IMR-90 (cell line): ENCODE data around the gene CFAP90. TPM values are rescaled to one million over a fixed set of nuclear protein-coding genes. Genes with fewer than 3 reads are reported as not detected.

Experiments used
- ATAC-seq: fragments of 200-7000 bp; cut with Tn5 transposase; 2 replicates; pipeline ENCODE4 v1.9.1; 2020; ENCODE audit warnings: low read depth, mild to moderate bottlenecking, moderate library complexity
- BruUV-seq: library from RNA; stranded (reverse); fragments of 400-500 nt; replicated peaks from 2 replicates; lab custom pipeline; 2021; lab: Mats Ljungman, UMichigan
- CTCF ChIA-PET: fragments of 300-600 bp; formaldehyde crosslinking; extraction: SDS; loops from one replicate; lab custom pipeline; 2021; ENCODE audit warnings: antibody characterized with exemption; lab: Yijun Ruan, JAX
- POLR2A ChIA-PET: fragments of 300-600 bp; sonication (Branson Sonifier 250); formaldehyde crosslinking; loops from one replicate; lab custom pipeline; 2022; ENCODE audit warnings: antibody characterized with exemption; ENCODE audit not compliant: unreplicated experiment; lab: Charles Lee
- DNase-seq: peaks from one replicate; pipeline ENCODE4 v3.0.0; 2013
- H2AFZ ChIP-seq: replicated peaks from 2 replicates; pipeline ENCODE3; 2013; ENCODE audit warnings: low read length, mild to moderate bottlenecking; ENCODE audit not compliant: poor library complexity
- H2AK5ac ChIP-seq: 2 replicates; pipeline ENCODE4 v1.6.1; 2013; ENCODE audit warnings: low read depth, low read length, inconsistent platforms
- H2AK9ac ChIP-seq: replicated peaks from 2 replicates; pipeline ENCODE3; 2013; ENCODE audit warnings: mild to moderate bottlenecking, low read depth, low read length, moderate library complexity; ENCODE audit not compliant: poor library complexity
- H2BK120ac ChIP-seq: 2 replicates; pipeline ENCODE4 v1.6.1; 2013; ENCODE audit warnings: low read depth, low read length, inconsistent platforms
- H2BK15ac ChIP-seq: 3 replicates; pipeline ENCODE4 v1.6.1; 2013; ENCODE audit warnings: low read depth, low read length, inconsistent platforms
- H2BK20ac ChIP-seq: 2 replicates; pipeline ENCODE4 v1.6.1; 2013; ENCODE audit warnings: low read depth, mild to moderate bottlenecking, inconsistent platforms, low read length, moderate library complexity
- H2BK5ac ChIP-seq: 2 replicates; pipeline ENCODE4 v1.6.1; 2013; ENCODE audit warnings: mild to moderate bottlenecking, low read depth, low read length, inconsistent platforms; ENCODE audit not compliant: poor library complexity, severe bottlenecking
- H3K14ac ChIP-seq: replicated peaks from 2 replicates; pipeline ENCODE4 v1.6.1; 2013; ENCODE audit warnings: low read depth, low read length, inconsistent platforms
- H3K18ac ChIP-seq: 2 replicates; pipeline ENCODE4 v1.6.1; 2013; ENCODE audit warnings: low read depth, low read length, control low read depth
- H3K23ac ChIP-seq: 2 replicates; pipeline ENCODE4 v1.6.1; 2013; ENCODE audit warnings: low read depth, low read length, inconsistent platforms
- H3K27ac ChIP-seq: 2 replicates; pipeline ENCODE4 v1.5.1; 2013; ENCODE audit warnings: mild to moderate bottlenecking, control low read depth, low read length; ENCODE audit not compliant: insufficient read depth
- H3K27me3 ChIP-seq: 2 replicates; pipeline ENCODE4 v1.6.1; 2013; ENCODE audit warnings: low read length; ENCODE audit not compliant: control insufficient read depth, insufficient read depth
- H3K36me3 ChIP-seq: 2 replicates; pipeline ENCODE4 v1.6.1; 2013; ENCODE audit warnings: low read length, mixed read lengths; ENCODE audit not compliant: control insufficient read depth, insufficient read depth
- H3K4ac ChIP-seq: 2 replicates; pipeline ENCODE4 v1.6.1; 2013; ENCODE audit warnings: low read depth, low read length, inconsistent platforms
- H3K4me1 ChIP-seq: 2 replicates; pipeline ENCODE4 v1.6.1; 2013; ENCODE audit warnings: low read length, mixed read lengths; ENCODE audit not compliant: control insufficient read depth, insufficient read depth
- H3K4me2 ChIP-seq: 2 replicates; pipeline ENCODE4 v1.6.1; 2013; ENCODE audit warnings: low read depth, mild to moderate bottlenecking, control low read depth, low read length, moderate library complexity
- H3K4me3 ChIP-seq: 2 replicates; pipeline ENCODE4 v1.5.1; 2013; ENCODE audit warnings: low read depth, mild to moderate bottlenecking, control low read depth, low read length, moderate library complexity; ENCODE audit not compliant: insufficient read depth
- H3K56ac ChIP-seq: 2 replicates; pipeline ENCODE4 v1.6.1; 2013; ENCODE audit warnings: low read length, inconsistent platforms; ENCODE audit not compliant: insufficient read depth; ENCODE audit errors: extremely low read depth
- H3K79me1 ChIP-seq, 2 experiments: 2 replicates each; pipeline ENCODE4 v1.6.1; 2013; ENCODE audit warnings: low read length in 2 of 2, inconsistent platforms in 1 of 2, low read depth in 1 of 2
- H3K9ac ChIP-seq: 2 replicates; pipeline ENCODE4 v1.6.1; 2013; ENCODE audit warnings: low read depth, low read length, control low read depth
- H3K9me1 ChIP-seq: 2 replicates; pipeline ENCODE4 v1.6.1; 2013; ENCODE audit warnings: low read length, inconsistent platforms; ENCODE audit not compliant: insufficient read depth
- H3K9me3 ChIP-seq: 2 replicates; pipeline ENCODE4 v1.6.1; 2013; ENCODE audit warnings: low read length; ENCODE audit not compliant: control insufficient read depth, insufficient read depth
- H4K20me1 ChIP-seq: 2 replicates; pipeline ENCODE4 v1.6.1; 2013; ENCODE audit warnings: low read length, inconsistent platforms; ENCODE audit not compliant: insufficient read depth
- H4K5ac ChIP-seq: 2 replicates; pipeline ENCODE4 v1.6.1; 2013; ENCODE audit warnings: mild to moderate bottlenecking, low read depth, low read length, control low read depth
- H4K8ac ChIP-seq, 2 experiments: 2 replicates each; pipeline ENCODE4 v1.6.1; 2013; ENCODE audit warnings: low read depth in 2 of 2, low read length in 2 of 2, control low read depth in 1 of 2, inconsistent platforms in 1 of 2
- H4K91ac ChIP-seq: 2 replicates; pipeline ENCODE4 v1.6.1; 2013; ENCODE audit warnings: low read depth, low read length, inconsistent platforms; ENCODE audit not compliant: insufficient read depth
- CEBPB ChIP-seq: IDR thresholded peaks from 2 replicates; pipeline ENCODE4 v1.6.1; 2012; ENCODE audit warnings: low read depth, low read length, improper control_type of control experiment
- CHD1 ChIP-seq: IDR thresholded peaks from 2 replicates; pipeline ENCODE4 v1.6.1; 2012; ENCODE audit warnings: low read depth, low read length, improper control_type of control experiment
- CTCF ChIP-seq: conservative IDR thresholded peaks from 2 replicates; pipeline ENCODE4 v1.5.1; 2012; ENCODE audit warnings: mild to moderate bottlenecking, low read depth, low read length, improper control_type of control experiment
- MAZ ChIP-seq: IDR thresholded peaks from 2 replicates; pipeline ENCODE4 v1.6.1; 2012; ENCODE audit warnings: low read depth, mild to moderate bottlenecking, low read length, improper control_type of control experiment, moderate library complexity, borderline replicate concordance
- NFE2L2 ChIP-seq: fragments of 150-350 bp; IDR thresholded peaks from 2 replicates; pipeline ENCODE4 v1.6.1; 2016; ENCODE audit warnings: low read depth, mild to moderate bottlenecking, low read length
- POLR2A ChIP-seq: IDR thresholded peaks from 2 replicates; pipeline ENCODE4 v1.6.1; 2012; ENCODE audit warnings: mild to moderate bottlenecking, low read depth, low read length
- RAD21 ChIP-seq: IDR thresholded peaks from 2 replicates; pipeline ENCODE4 v1.6.1; 2012; ENCODE audit warnings: low read length, improper control_type of control experiment
- RFX5 ChIP-seq: IDR thresholded peaks from 2 replicates; pipeline ENCODE4 v1.8.0; 2012; ENCODE audit warnings: low read depth, mild to moderate bottlenecking, low read length, moderate library complexity
- SMC3 ChIP-seq: fragments of 150-350 bp; IDR thresholded peaks from 2 replicates; pipeline ENCODE4 v1.6.1; 2016; ENCODE audit warnings: low read depth, mild to moderate bottlenecking, antibody characterized with exemption, low read length, moderate library complexity
- USF2 ChIP-seq: fragments of 150-350 bp; IDR thresholded peaks from 2 replicates; pipeline ENCODE4 v1.6.1; 2017; ENCODE audit warnings: mild to moderate bottlenecking, antibody characterized with exemption, low read length, low read depth
- WGBS, 2 experiments: methylation state at CpG; one replicate each; pipeline versions ENCODE4 v1.1.5 to v1.1.7; 2013; ENCODE audit warnings: missing lambda C conversion rate in 2 of 2; ENCODE audit not compliant: insufficient read length in 1 of 2; ENCODE audit errors: extremely low coverage in 2 of 2; 5-methylcytosine and 5-hydroxymethylcytosine counted together
- dilution Hi-C: fragments of 300-500 bp; cut with HindIII; formaldehyde crosslinking; loops from one replicate; pipeline ENCODE4 v1.14.3; 2018; ENCODE audit warnings: low sequenced_read_pairs; ENCODE audit not compliant: unreplicated experiment
- in situ Hi-C: fragments of 300-500 bp; cut with MboI; formaldehyde crosslinking; loops from 3 replicates; pipeline ENCODE4 v1.14.3; 2019; ENCODE audit warnings: low sequenced_read_pairs, inconsistent platforms, mixed read lengths
- intact Hi-C: fragments of 100-400 bp; cut with micrococcal nuclease; formaldehyde crosslinking; loops from 2 replicates; pipeline ENCODE4 v1.10.0; 2022
- polyA plus RNA-seq, 3 experiments: library from polyadenylated mRNA; depleted of rRNA; stranded (reverse); fragments of >200 nt; gene quantifications; 2 replicates each; pipeline ENCODE4 v1.2.3, GENCODE V29; 2012; ENCODE audit warnings: low replicate concordance in 1 of 3
- total RNA-seq: library from RNA; depleted of rRNA; stranded (reverse); fragments of >200 nt; gene quantifications from 2 replicates; pipeline ENCODE4 v1.2.3, GENCODE V29; 2012

Gene CFAP90
- total and polyA plus RNA-seq, 2 of the 4 experiments (the other 2 are of a cell fraction): 0.09 TPM; not detected in 1

GRCh38 chr5:7794311-7794710 is 56.6 kb downstream of the CFAP90 start:
- H3K4me2 ChIP-seq: no peak overlapping the region
- H3K9ac ChIP-seq: no peak overlapping the region
- no peak overlapping the region for H3K14ac ChIP-seq
- no peak overlapping the region for H2BK15ac ChIP-seq
- TF ChIP-seq MAZ (no peak), CTCF (no peak), CHD1 (no peak), RFX5 (no peak), RAD21 (no peak), USF2 (no peak), POLR2A (no peak), SMC3 (no peak), CEBPB (no peak), NFE2L2 (no peak)
- H4K20me1 ChIP-seq: no peaks in the 10 kb centered on the region
- H3K56ac ChIP-seq: no peak overlapping the region
- no peaks in the 10 kb centered on the region for H3K4me1 ChIP-seq
- H2BK20ac ChIP-seq: no peak overlapping the region
- no peak for DNase-seq
- no peak overlapping the region for H3K4me3 ChIP-seq
- no TSS peak for BruUV-seq
- in situ Hi-C loops: no loop called here
- no peaks in the 10 kb centered on the region for H3K79me1 ChIP-seq
- H2AK5ac ChIP-seq: no peak overlapping the region
- no peak overlapping the region for H2AK9ac ChIP-seq
- ChIA-PET CTCF (no interaction called here), POLR2A (no interaction called here)
- no CpG with 5 or more reads among the region's 5 CpGs for WGBS, 2 experiments
- intact Hi-C loops: no loop called here
- H3K27me3 ChIP-seq: no peaks in the 10 kb centered on the region
- no peak overlapping the region for H3K4ac ChIP-seq
- no peak overlapping the region for H2BK120ac ChIP-seq
- H2BK5ac ChIP-seq: no peak overlapping the region
- no peaks in the 10 kb centered on the region for H3K9me1 ChIP-seq
- H4K8ac ChIP-seq: no peak overlapping the region
- no peak for ATAC-seq
- H4K91ac ChIP-seq: no peak overlapping the region
- H4K5ac ChIP-seq: no peak overlapping the region
- no peak overlapping the region for H2AFZ ChIP-seq
- H3K18ac ChIP-seq: no peak overlapping the region
- H3K27ac ChIP-seq: no peak overlapping the region
- H3K36me3 ChIP-seq: no peaks in the 10 kb centered on the region
- dilution Hi-C loops: no loop called here
- no peak overlapping the region for H3K23ac ChIP-seq
- H3K9me3 ChIP-seq: no peaks in the 10 kb centered on the region
